HEK293 (cell line): ENCODE measurements around the gene AGPAT1.

Experiments used
- GLIS2 ChIP-seq: fragments of 450-650 bp; formaldehyde crosslinking; IDR thresholded peaks from 2 replicates; pipeline ENCODE4 v1.5.1; 2016; ENCODE audit warnings: missing biosample characterization, missing genetic modification characterization
- HOXC10 ChIP-seq: sonication (generic); formaldehyde crosslinking; IDR thresholded peaks from 2 replicates; pipeline ENCODE4 v1.8.1; 2023; ENCODE audit warnings: mild to moderate bottlenecking, missing genetic modification reagents
- KLF10 ChIP-seq: fragments of 450-650 bp; IDR thresholded peaks from 2 replicates; pipeline ENCODE4 v1.5.1; 2018; ENCODE audit warnings: missing biosample characterization, mild to moderate bottlenecking, missing genetic modification characterization
- KLF16 ChIP-seq: fragments of 450-650 bp; formaldehyde crosslinking; IDR thresholded peaks from 2 replicates; pipeline ENCODE4 v1.5.1; 2017; ENCODE audit warnings: missing biosample characterization, missing genetic modification characterization
- PRDM1 ChIP-seq: fragments of 450-650 bp; formaldehyde crosslinking; IDR thresholded peaks from 2 replicates; pipeline ENCODE4; 2016; ENCODE audit warnings: missing biosample characterization, missing genetic modification characterization
- REPIN1 ChIP-seq: fragments of 450-650 bp; formaldehyde crosslinking; IDR thresholded peaks from 2 replicates; pipeline ENCODE4 v1.5.1; 2017; ENCODE audit warnings: missing biosample characterization, missing genetic modification characterization, low read depth
- SALL2 ChIP-seq: fragments of 450-650 bp; formaldehyde crosslinking; IDR thresholded peaks from 2 replicates; pipeline ENCODE4 v1.5.0; 2017; ENCODE audit warnings: missing biosample characterization, mild to moderate bottlenecking, missing genetic modification characterization, borderline replicate concordance
- TCF7L2 ChIP-seq: IDR thresholded peaks from 2 replicates; pipeline ENCODE4 v1.6.1; 2011; ENCODE audit warnings: low read depth, mild to moderate bottlenecking, inconsistent platforms, low read length, moderate library complexity, borderline replicate concordance
- TRIM28 ChIP-seq: IDR thresholded peaks from 2 replicates; pipeline ENCODE4 v1.6.1; 2011; ENCODE audit warnings: low read length, control low read depth, borderline replicate concordance
- ZBTB11 ChIP-seq: fragments of 450-650 bp; formaldehyde crosslinking; conservative IDR thresholded peaks from 2 replicates; pipeline ENCODE4 v1.5.1; 2016; ENCODE audit warnings: low read depth, missing biosample characterization, missing genetic modification characterization
- ZBTB17 ChIP-seq: fragments of 450-650 bp; formaldehyde crosslinking; IDR thresholded peaks from 2 replicates; pipeline ENCODE4 v1.5.1; 2016; ENCODE audit warnings: missing biosample characterization, missing genetic modification characterization
- ZBTB7A ChIP-seq: fragments of 450-650 bp; formaldehyde crosslinking; IDR thresholded peaks from 2 replicates; pipeline ENCODE4 v1.5.1; 2016; ENCODE audit warnings: low read depth, missing biosample characterization, missing genetic modification characterization
- ZFP69B ChIP-seq: fragments of 450-650 bp; formaldehyde crosslinking; IDR thresholded peaks from 2 replicates; pipeline ENCODE4 v1.5.1; 2016; ENCODE audit warnings: missing biosample characterization, missing genetic modification characterization
- ZNF133 ChIP-seq: fragments of 450-650 bp; formaldehyde crosslinking; IDR thresholded peaks from 2 replicates; pipeline ENCODE4 v1.5.1; 2016; ENCODE audit warnings: missing biosample characterization, missing genetic modification characterization
- ZNF138 ChIP-seq: fragments of 450-650 bp; formaldehyde crosslinking; IDR thresholded peaks from 2 replicates; pipeline ENCODE4 v1.5.1; 2016; ENCODE audit warnings: missing biosample characterization, missing genetic modification characterization, borderline replicate concordance
- ZNF155 ChIP-seq: fragments of 450-650 bp; formaldehyde crosslinking; IDR thresholded peaks from 2 replicates; pipeline ENCODE4 v1.5.1; 2016; ENCODE audit warnings: missing biosample characterization, missing genetic modification characterization
- ZNF214 ChIP-seq: fragments of 450-650 bp; formaldehyde crosslinking; IDR thresholded peaks from 2 replicates; pipeline ENCODE4 v1.5.1; 2017; ENCODE audit warnings: missing biosample characterization, mild to moderate bottlenecking, missing genetic modification characterization, borderline replicate concordance
- ZNF324 ChIP-seq: fragments of 450-650 bp; formaldehyde crosslinking; IDR thresholded peaks from 2 replicates; pipeline ENCODE4 v1.5.1; 2016; ENCODE audit warnings: missing biosample characterization, missing genetic modification characterization
- ZNF335 ChIP-seq: fragments of 450-650 bp; formaldehyde crosslinking; conservative IDR thresholded peaks from 2 replicates; pipeline ENCODE4 v1.5.1; 2016; ENCODE audit warnings: missing biosample characterization, missing genetic modification characterization
- ZNF391 ChIP-seq: fragments of 450-650 bp; formaldehyde crosslinking; IDR thresholded peaks from 2 replicates; pipeline ENCODE4 v1.5.1; 2016; ENCODE audit warnings: low read depth, missing biosample characterization, missing genetic modification characterization, borderline replicate concordance
- ZNF394 ChIP-seq: fragments of 450-650 bp; formaldehyde crosslinking; IDR thresholded peaks from 2 replicates; pipeline ENCODE4 v1.5.1; 2016; ENCODE audit warnings: missing biosample characterization, missing genetic modification characterization, mild to moderate bottlenecking, moderate library complexity, borderline replicate concordance
- ZNF398 ChIP-seq: fragments of 450-650 bp; formaldehyde crosslinking; IDR thresholded peaks from 2 replicates; pipeline ENCODE4 v1.5.1; 2017; ENCODE audit warnings: missing biosample characterization, missing genetic modification characterization
- ZNF48 ChIP-seq: fragments of 450-650 bp; formaldehyde crosslinking; IDR thresholded peaks from 2 replicates; pipeline ENCODE4 v1.5.1; 2016; ENCODE audit warnings: missing biosample characterization, missing genetic modification characterization
- ZNF513 ChIP-seq: fragments of 450-650 bp; IDR thresholded peaks from 2 replicates; pipeline ENCODE4 v1.5.1; 2018; ENCODE audit warnings: missing biosample characterization, missing genetic modification characterization
- ZNF561 ChIP-seq: fragments of 450-650 bp; IDR thresholded peaks from 2 replicates; pipeline ENCODE4 v1.5.1; 2018; ENCODE audit warnings: missing biosample characterization, missing genetic modification characterization, borderline replicate concordance
- ZNF664 ChIP-seq: fragments of 450-650 bp; formaldehyde crosslinking; IDR thresholded peaks from 2 replicates; pipeline ENCODE4 v1.5.1; 2016; ENCODE audit warnings: missing biosample characterization, missing genetic modification characterization
- TF ChIP-seq, protein P1 (sequence below): fragments of 450-650 bp; formaldehyde crosslinking; IDR thresholded peaks from 2 replicates; pipeline ENCODE4 v1.5.1; 2016; ENCODE audit warnings: missing biosample characterization, missing genetic modification characterization
- TF ChIP-seq, protein P2 (sequence below): fragments of 450-650 bp; formaldehyde crosslinking; IDR thresholded peaks from 2 replicates; pipeline ENCODE4 v1.5.1; 2016; ENCODE audit warnings: missing biosample characterization, missing genetic modification characterization

Gene AGPAT1

DNA sequence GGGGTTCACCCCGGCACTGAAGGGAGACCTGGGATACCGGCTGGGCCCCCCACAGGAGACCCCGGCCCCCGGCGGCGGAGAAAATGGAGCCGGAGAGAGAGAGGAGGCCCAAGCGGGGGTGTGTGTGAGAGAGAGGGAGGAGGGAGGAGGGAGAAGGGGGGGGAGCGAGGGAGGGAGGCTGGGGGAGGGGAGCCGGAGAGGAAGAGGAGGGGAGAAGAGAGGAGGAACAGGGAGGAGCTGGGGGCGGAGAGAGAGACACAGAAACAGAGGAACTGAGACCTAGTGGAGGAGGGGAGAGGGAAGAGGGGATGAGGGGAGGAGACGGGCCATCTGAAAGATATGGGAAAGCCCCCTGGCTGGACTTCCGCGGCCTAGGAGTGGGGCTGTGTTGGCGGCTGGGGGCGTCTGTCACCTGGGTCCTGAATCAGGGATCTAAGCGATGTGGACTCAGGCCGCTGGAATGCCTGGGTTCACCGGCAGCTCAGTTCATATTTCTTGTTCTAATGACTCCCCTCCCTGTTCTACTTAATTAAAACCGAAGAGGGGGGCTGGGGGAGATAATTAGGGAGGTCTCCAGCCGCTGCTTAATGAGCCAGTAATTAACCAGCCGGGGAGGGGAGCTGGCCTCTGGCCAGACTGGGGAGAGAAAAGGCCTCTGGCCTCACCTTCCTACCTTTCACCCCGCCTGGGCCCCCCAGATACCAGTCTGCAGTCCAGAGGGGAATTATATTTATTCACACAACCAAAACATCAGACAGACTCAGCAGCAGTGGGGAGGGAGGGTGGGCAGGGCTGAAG lies 14.4 kb upstream of the AGPAT1 start, which contains the start of gene PBX2 (continued):
- TF ChIP-seq ZBTB11 (tag by site-specific recombination): peak; percentile 49
- peak; percentile 76 for TF ChIP-seq ZNF324 (tag by site-specific recombination)
- TF ChIP-seq ZNF398: peak; percentile 99
- TF ChIP-seq GLIS2 (tag by site-specific recombination): peak; percentile 79
- no peak for TF ChIP-seq ZNF48 (tag by site-specific recombination)
- TF ChIP-seq ZNF391 (tag by site-specific recombination): 0 out of 2 replicates have a peak, but pooled peaks have one; percentile 27
- TF ChIP-seq ZNF664: no peak
- TF ChIP-seq TCF7L2: no peak
- TF ChIP-seq, protein P1, sequence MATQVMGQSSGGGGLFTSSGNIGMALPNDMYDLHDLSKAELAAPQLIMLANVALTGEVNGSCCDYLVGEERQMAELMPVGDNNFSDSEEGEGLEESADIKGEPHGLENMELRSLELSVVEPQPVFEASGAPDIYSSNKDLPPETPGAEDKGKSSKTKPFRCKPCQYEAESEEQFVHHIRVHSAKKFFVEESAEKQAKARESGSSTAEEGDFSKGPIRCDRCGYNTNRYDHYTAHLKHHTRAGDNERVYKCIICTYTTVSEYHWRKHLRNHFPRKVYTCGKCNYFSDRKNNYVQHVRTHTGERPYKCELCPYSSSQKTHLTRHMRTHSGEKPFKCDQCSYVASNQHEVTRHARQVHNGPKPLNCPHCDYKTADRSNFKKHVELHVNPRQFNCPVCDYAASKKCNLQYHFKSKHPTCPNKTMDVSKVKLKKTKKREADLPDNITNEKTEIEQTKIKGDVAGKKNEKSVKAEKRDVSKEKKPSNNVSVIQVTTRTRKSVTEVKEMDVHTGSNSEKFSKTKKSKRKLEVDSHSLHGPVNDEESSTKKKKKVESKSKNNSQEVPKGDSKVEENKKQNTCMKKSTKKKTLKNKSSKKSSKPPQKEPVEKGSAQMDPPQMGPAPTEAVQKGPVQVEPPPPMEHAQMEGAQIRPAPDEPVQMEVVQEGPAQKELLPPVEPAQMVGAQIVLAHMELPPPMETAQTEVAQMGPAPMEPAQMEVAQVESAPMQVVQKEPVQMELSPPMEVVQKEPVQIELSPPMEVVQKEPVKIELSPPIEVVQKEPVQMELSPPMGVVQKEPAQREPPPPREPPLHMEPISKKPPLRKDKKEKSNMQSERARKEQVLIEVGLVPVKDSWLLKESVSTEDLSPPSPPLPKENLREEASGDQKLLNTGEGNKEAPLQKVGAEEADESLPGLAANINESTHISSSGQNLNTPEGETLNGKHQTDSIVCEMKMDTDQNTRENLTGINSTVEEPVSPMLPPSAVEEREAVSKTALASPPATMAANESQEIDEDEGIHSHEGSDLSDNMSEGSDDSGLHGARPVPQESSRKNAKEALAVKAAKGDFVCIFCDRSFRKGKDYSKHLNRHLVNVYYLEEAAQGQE (tag by site-specific recombination): peak; percentile 53; the same call in 1 of the 2 replicates
- TF ChIP-seq ZNF561 (tag by site-specific recombination): 0 out of 2 replicates have a peak, but pooled peaks have one; percentile 37
- peak; percentile 56; the same call in 1 of the 2 replicates for TF ChIP-seq ZFP69B (tag by site-specific recombination)
- peak; percentile 73; the same call in 1 of the 2 replicates for TF ChIP-seq ZBTB7A (tag by site-specific recombination)
- TF ChIP-seq ZNF335 (tag by site-specific recombination): peak; percentile 69
- no peak for TF ChIP-seq ZNF138 (tag by site-specific recombination)
- peak; percentile 90 for TF ChIP-seq KLF16 (tag by site-specific recombination)
- no peak for TF ChIP-seq ZNF214 (tag by site-specific recombination)
- TF ChIP-seq ZNF155 (tag by site-specific recombination): no peak
- TF ChIP-seq HOXC10 (CRISPR knock-in tag): no peak
- no peak for TF ChIP-seq TRIM28
- TF ChIP-seq REPIN1 (tag by site-specific recombination): no peak
- TF ChIP-seq PRDM1 (tag by site-specific recombination): no peak
- TF ChIP-seq ZBTB17 (tag by site-specific recombination): peak; percentile 74
- TF ChIP-seq SALL2: no peak
- peak; percentile 76; the same call in 1 of the 2 replicates for TF ChIP-seq KLF10 (tag by site-specific recombination)
- TF ChIP-seq ZNF394 (tag by site-specific recombination): peak; percentile 97
- TF ChIP-seq, protein P2, sequence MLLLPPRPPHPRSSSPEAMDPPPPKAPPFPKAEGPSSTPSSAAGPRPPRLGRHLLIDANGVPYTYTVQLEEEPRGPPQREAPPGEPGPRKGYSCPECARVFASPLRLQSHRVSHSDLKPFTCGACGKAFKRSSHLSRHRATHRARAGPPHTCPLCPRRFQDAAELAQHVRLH: 0 out of 2 replicates have a peak, but pooled peaks have one; percentile 42
- no peak for TF ChIP-seq ZNF133 (tag by site-specific recombination)
- TF ChIP-seq ZNF513 (tag by site-specific recombination): peak; percentile 87
